HL-60/S4 (cell line): Measurements from ENCODE around the gene KRT32.
"Not testable (repeated sequence)": the region's sequence is repeated elsewhere in the genome, so short reads cannot be mapped to it uniquely, and the experiment has no call there.

Source experiments
- in situ Hi-C: fragments of 300-500 bp; cut with MboI; formaldehyde crosslinking; loops from 2 replicates; pipeline ENCODE4 v1.14.3; 2022; ENCODE audit warnings: low sequenced_read_pairs

The KRT32 gene

GRCh38 chr17:41434005-41434404 lies 33.2 kb downstream of the KRT32 start:
- in situ Hi-C loops, result no loop called here

GRCh38 chr17:41433586-41433985 lies 33.6 kb downstream of the KRT32 start:
- in situ Hi-C loops, result no loop called here

- in situ Hi-C loops, result not testable (repeated sequence)
Observed at GRCh38 chr17:41430376-41430775, 36.8 kb downstream of the KRT32 start.

- in situ Hi-C loops, result no loop called here
Observed at GRCh38 chr17:41429667-41430066, 37.5 kb downstream of the KRT32 start.

GRCh38 chr17:41428591-41429291 lies 38.4 kb downstream of the KRT32 start:
- in situ Hi-C loops, result no loop called here

- in situ Hi-C loops, result no loop called here
Observed at GRCh38 chr17:41424111-41424635, 43.0 kb downstream of the KRT32 start, which contains the start of gene KRT37. Gene KRT37, minus strand, starts transcription at chr17:41424585. Its CDS starts 62 bp downstream, at chr17:41424523.

- in situ Hi-C loops, result not testable (repeated sequence)
Observed at GRCh38 chr17:41422586-41422985, 44.6 kb downstream of the KRT32 start.

- in situ Hi-C loops, result no loop called here
Observed at GRCh38 chr17:41421617-41422016, 45.6 kb downstream of the KRT32 start.

GRCh38 chr17:41421116-41421515 lies 46.1 kb downstream of the KRT32 start:
- in situ Hi-C loops, result no loop called here

GRCh38 chr17:41420134-41420533 lies 47.1 kb downstream of the KRT32 start:
- in situ Hi-C loops, result no loop called here

- in situ Hi-C loops, result no loop called here
Observed at GRCh38 chr17:41419716-41420115, 47.5 kb downstream of the KRT32 start.

GRCh38 chr17:41418116-41418860 lies 48.9 kb downstream of the KRT32 start:
- in situ Hi-C loops, result no loop called here

GRCh38 chr17:41417576-41418015 lies 49.6 kb downstream of the KRT32 start:
- in situ Hi-C loops, result no loop called here

GRCh38 chr17:41417127-41417526 lies 50.1 kb downstream of the KRT32 start:
- in situ Hi-C loops, result no loop called here

GRCh38 chr17:41416479-41416878 lies 50.7 kb downstream of the KRT32 start:
- in situ Hi-C loops, result no loop called here

GRCh38 chr17:41415833-41416335 lies 51.3 kb downstream of the KRT32 start:
- in situ Hi-C loops, result no loop called here

- in situ Hi-C loops, result no loop called here
Observed at GRCh38 chr17:41415411-41415810, 51.8 kb downstream of the KRT32 start.

- in situ Hi-C loops, result no loop called here
Observed at GRCh38 chr17:41413982-41414381, 53.2 kb downstream of the KRT32 start.

- in situ Hi-C loops, result no loop called here
Observed at GRCh38 chr17:41413353-41413957, 53.7 kb downstream of the KRT32 start.

- in situ Hi-C loops, result no loop called here
Observed at GRCh38 chr17:41411072-41411840, 55.9 kb downstream of the KRT32 start.
